DOHH2 (cell line): ENCODE results near the gene DLGAP3.

Experiments
- H3F3A ChIP-seq: fragments of 200-600 bp; sonication (generic), shearing (Covaris generic); 2 replicates; pipeline ENCODE4 v1.6.0; 2016; ENCODE audit warnings: antibody characterized with exemption, mild to moderate bottlenecking; ENCODE audit not compliant: control insufficient read depth, insufficient read depth
- H3K27ac ChIP-seq: fragments of 200-600 bp; sonication (generic); 2 replicates; pipeline ENCODE4 v1.5.1; 2014; ENCODE audit warnings: low read depth, mild to moderate bottlenecking, low read length, moderate library complexity
- H3K27me3 ChIP-seq: fragments of 200-600 bp; sonication (generic); 2 replicates; pipeline ENCODE4 v1.6.1; 2014; ENCODE audit warnings: mild to moderate bottlenecking, low read length, mixed read lengths; ENCODE audit not compliant: control insufficient read depth
- H3K36me3 ChIP-seq: fragments of 200-600 bp; sonication (generic); 2 replicates; pipeline ENCODE4 v1.6.1; 2014; ENCODE audit warnings: mild to moderate bottlenecking, low read length, moderate library complexity, mixed read lengths; ENCODE audit not compliant: control insufficient read depth
- H3K4me1 ChIP-seq: fragments of 200-600 bp; sonication (generic); 2 replicates; pipeline ENCODE4 v1.6.1; 2014; ENCODE audit warnings: mild to moderate bottlenecking, low read length, mixed read lengths; ENCODE audit not compliant: control insufficient read depth
- H3K4me2 ChIP-seq: fragments of 200-600 bp; sonication (generic); 2 replicates; pipeline ENCODE4 v1.6.0; 2014; ENCODE audit warnings: mild to moderate bottlenecking, low read length, moderate library complexity
- H3K4me3 ChIP-seq: fragments of 200-600 bp; sonication (generic); 2 replicates; pipeline ENCODE4 v1.5.1; 2014; ENCODE audit warnings: mild to moderate bottlenecking, low read length, mixed read lengths
- H3K79me2 ChIP-seq: fragments of 200-600 bp; sonication (generic); 2 replicates; pipeline ENCODE4 v1.6.1; 2014; ENCODE audit warnings: mild to moderate bottlenecking, low read length, mixed read lengths; ENCODE audit not compliant: control insufficient read depth
- H3K9me2 ChIP-seq: fragments of 200-600 bp; sonication (generic); replicated peaks from 2 replicates; pipeline ENCODE4 v1.6.1; 2014; ENCODE audit warnings: mild to moderate bottlenecking, low read length, mixed read lengths; ENCODE audit not compliant: control insufficient read depth
- H3K9me3 ChIP-seq: fragments of 200-600 bp; sonication (generic); 2 replicates; pipeline ENCODE4 v1.6.1; 2014; ENCODE audit warnings: antibody characterized with exemption, low read length, mixed read lengths; ENCODE audit not compliant: control insufficient read depth, insufficient read depth
- H4K20me1 ChIP-seq: fragments of 200-600 bp; sonication (generic); 2 replicates; pipeline ENCODE4 v1.6.0; 2014; ENCODE audit warnings: low read depth, mild to moderate bottlenecking, antibody characterized with exemption, low read length, moderate library complexity; ENCODE audit not compliant: control insufficient read depth, insufficient read depth
- EZH2phosphoT487 ChIP-seq: fragments of 200-600 bp; sonication (generic); IDR thresholded peaks from 2 replicates; pipeline ENCODE4 v1.6.1; 2017; ENCODE audit warnings: borderline replicate concordance, mild to moderate bottlenecking, antibody characterized with exemption, low read length, moderate library complexity, mixed read lengths
- TF ChIP-seq, protein P1 (sequence below): fragments of 200-600 bp; sonication (generic); IDR thresholded peaks from one replicate; pipeline ENCODE4 v1.5.1; 2014; ENCODE audit warnings: antibody characterized with exemption, mild to moderate bottlenecking, low read depth, low read length; ENCODE audit not compliant: poor library complexity, severe bottlenecking

The DLGAP3 gene

DNA sequence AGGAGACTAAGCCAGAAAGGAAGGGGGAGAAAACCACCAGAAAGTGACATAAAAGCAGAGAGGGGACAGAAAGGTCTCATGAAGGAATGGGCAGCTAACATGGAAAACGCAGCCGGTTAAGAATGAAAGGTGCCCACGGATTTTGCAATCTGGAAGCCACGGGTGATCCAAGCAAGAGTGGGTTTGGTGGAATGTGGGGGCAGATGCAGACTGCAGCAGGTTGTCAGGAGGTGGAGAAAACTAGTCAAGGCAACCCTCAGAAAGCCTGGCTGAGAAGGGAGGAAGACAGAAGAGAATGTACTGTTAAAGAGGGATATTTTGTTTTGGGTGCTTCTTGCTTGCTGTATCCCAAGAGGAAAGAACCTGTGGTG lies 57.3 kb downstream of the DLGAP3 start:
- Histone ChIP-seq H3K9me3 (no peaks in the 10 kb centered on the region), H3K27ac (no peak overlapping the region)

DNA sequence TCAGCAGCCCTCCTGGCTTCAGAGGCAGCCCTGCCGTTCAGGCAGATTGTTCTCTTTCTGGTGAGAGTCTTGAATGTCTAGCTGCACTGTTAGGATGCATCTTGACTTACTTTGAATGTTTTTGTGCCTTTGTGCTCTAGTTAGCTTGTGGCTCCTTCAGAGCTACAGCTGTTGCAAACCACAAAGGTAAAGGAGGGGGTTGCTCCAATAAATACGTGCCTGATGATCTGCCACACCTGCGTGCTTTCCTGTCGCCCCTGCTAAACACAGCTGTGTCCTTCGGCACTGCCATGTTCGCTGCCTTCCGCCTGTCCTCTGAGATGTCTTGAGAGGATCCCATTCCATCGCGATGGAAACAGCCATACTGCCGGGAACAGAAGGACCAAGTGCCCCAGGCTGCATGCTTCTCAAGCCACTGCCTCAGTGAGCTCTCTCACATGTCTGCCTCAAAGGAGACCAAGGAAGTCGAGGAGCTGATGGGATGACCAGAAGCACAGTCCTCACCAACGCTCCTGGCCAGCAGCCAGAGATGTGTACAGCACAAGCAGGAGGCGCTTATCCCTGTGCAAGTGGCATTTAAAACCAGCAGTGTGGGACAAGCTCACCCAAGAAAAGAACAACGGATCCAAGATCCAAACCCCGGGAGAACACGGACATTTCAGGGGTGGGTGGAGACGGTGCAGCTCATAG lies 57.9 kb downstream of the DLGAP3 start:
- peaks cover 30% of the 10 kb centered on the region for H3K27me3 ChIP-seq
- no peaks in the 10 kb centered on the region for H3K9me3 ChIP-seq
- TF ChIP-seq EZH2phosphoT487, result no peak
- TF ChIP-seq, protein P1, sequence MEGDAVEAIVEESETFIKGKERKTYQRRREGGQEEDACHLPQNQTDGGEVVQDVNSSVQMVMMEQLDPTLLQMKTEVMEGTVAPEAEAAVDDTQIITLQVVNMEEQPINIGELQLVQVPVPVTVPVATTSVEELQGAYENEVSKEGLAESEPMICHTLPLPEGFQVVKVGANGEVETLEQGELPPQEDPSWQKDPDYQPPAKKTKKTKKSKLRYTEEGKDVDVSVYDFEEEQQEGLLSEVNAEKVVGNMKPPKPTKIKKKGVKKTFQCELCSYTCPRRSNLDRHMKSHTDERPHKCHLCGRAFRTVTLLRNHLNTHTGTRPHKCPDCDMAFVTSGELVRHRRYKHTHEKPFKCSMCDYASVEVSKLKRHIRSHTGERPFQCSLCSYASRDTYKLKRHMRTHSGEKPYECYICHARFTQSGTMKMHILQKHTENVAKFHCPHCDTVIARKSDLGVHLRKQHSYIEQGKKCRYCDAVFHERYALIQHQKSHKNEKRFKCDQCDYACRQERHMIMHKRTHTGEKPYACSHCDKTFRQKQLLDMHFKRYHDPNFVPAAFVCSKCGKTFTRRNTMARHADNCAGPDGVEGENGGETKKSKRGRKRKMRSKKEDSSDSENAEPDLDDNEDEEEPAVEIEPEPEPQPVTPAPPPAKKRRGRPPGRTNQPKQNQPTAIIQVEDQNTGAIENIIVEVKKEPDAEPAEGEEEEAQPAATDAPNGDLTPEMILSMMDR, result no peak
- no peaks in the 10 kb centered on the region for H4K20me1 ChIP-seq
- no peaks in the 10 kb centered on the region for H3K79me2 ChIP-seq
- no peaks in the 10 kb centered on the region for H3K9me2 ChIP-seq
- peaks cover 4% of the 10 kb centered on the region for H3K4me1 ChIP-seq
- H3K27ac ChIP-seq, result no peak overlapping the region
- no peak overlapping the region for H3K4me3 ChIP-seq
- H3K36me3 ChIP-seq, result no peaks in the 10 kb centered on the region
- H3F3A ChIP-seq, result no peaks in the 10 kb centered on the region
- H3K4me2 ChIP-seq, result no peak overlapping the region

More for the DNA sequence above, 57.3 kb downstream of the DLGAP3 start:
- Histone ChIP-seq H3K36me3 (no peaks in the 10 kb centered on the region), H3K4me1 (no peaks in the 10 kb centered on the region), H3K9me2 (no peaks in the 10 kb centered on the region), H3K79me2 (no peaks in the 10 kb centered on the region), H3F3A (no peaks in the 10 kb centered on the region), H3K4me2 (no peak overlapping the region), H4K20me1 (no peaks in the 10 kb centered on the region), H3K4me3 (no peak overlapping the region), H3K27me3 (peaks cover 27% of the 10 kb centered on the region)
- TF ChIP-seq, protein P1, result no peak
- TF ChIP-seq EZH2phosphoT487, result no peak

DNA sequence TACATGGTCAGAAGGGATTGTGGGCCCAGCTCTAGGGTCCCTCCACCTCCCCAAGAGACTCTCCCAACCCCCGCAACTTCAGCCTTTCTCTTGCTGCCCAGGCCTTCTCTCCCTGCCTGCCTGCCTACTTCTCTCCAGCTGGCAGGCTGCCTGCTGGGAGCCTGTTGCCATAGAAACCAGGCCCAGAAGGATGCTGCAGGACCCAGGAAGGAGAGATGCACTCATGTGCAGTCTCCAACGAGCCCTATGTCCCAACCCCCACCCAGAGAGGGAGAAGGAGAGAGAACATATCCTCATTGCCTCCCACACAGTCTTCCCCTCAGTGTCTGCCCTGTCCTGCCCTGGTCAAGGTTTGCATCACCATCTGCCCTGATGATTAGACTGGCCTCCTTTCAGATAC lies 59.1 kb downstream of the DLGAP3 start:
- no peak for TF ChIP-seq EZH2phosphoT487
- TF ChIP-seq, protein P1, result no peak
- no peaks in the 10 kb centered on the region for H4K20me1 ChIP-seq
- no peak overlapping the region for H3K4me2 ChIP-seq
- H3K27me3 ChIP-seq, result peaks cover 27% of the 10 kb centered on the region
- H3K36me3 ChIP-seq, result no peaks in the 10 kb centered on the region
- no peaks in the 10 kb centered on the region for H3K9me2 ChIP-seq
- no peak overlapping the region for H3K27ac ChIP-seq
- H3K4me1 ChIP-seq, result peaks cover 11% of the 10 kb centered on the region
- H3F3A ChIP-seq, result no peaks in the 10 kb centered on the region
- no peaks in the 10 kb centered on the region for H3K9me3 ChIP-seq
- H3K4me3 ChIP-seq, result no peak overlapping the region
- H3K79me2 ChIP-seq, result no peaks in the 10 kb centered on the region
